Effector CD4-positive, alpha-beta T cell (primary cell): ENCODE results near the gene NKAIN2.
"Not testable (repeated sequence)": the region's sequence is repeated elsewhere in the genome, so short reads cannot be mapped to it uniquely, and the experiment has no call there.

Experiments used
- DNase-seq: peaks from one replicate; pipeline ENCODE4 v3.0.0-alpha.2; 2020

NKAIN2 gene

DNA sequence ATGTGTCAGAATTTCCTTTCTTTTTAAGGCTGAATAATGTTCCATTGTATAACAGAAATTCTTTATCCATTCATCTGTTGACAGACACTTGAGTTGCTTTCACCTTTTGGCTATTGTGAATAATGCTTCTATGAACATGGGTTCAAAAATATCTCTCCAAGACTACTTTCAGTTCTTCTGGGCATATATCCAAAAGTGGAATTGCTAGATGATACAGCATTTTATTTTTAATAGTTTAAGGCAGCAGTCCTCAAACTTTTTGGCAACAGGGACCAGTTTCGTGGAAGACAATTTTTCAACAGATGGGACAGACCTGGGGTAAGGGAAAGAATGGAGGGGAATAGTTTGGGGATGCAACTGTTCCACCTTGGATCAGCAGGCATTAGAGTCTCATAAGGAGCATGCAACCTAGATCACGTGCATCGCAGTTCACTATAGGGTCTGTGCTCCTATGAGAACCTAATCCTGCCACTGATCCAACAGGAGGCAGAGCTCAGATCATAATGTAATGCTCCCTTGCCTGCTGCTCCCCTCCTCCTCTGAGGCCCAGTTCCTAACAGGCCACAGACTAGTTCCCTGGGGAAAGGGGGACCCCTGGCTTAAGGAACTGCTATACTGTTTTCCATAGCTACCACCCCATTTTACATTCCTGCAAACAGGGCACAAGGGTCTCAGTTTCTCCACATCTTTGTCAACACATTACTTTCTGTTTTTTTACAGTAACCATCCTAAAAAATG, 918.6 kb downstream of the NKAIN2 start:
- no peak for DNase-seq

DNA sequence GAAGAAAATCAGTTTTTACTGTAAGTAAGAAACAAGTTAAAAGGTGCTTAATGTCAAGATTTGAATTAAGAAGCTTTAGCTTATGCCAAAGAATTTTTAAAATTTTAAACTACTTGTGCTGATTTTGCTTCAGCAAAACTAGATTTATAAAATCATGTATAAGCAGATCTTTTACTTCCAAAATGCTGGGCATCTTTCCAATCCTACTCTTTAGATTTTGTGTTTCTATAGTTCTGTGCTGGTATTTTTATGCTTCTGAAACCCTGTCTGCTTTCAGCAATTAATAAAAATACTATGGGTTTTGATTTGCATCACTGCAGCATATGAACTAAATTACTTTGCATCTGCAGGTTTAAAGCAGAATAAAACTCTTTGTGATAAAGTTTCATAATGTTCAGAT, 920.0 kb downstream of the NKAIN2 start:
- no peak for DNase-seq

GRCh38 chr6:124737804-124738203, 934.1 kb downstream of the NKAIN2 start:
- DNase-seq: not testable (repeated sequence)

GRCh38 chr6:124738482-124738881, 934.8 kb downstream of the NKAIN2 start:
- DNase-seq: no peak

DNA sequence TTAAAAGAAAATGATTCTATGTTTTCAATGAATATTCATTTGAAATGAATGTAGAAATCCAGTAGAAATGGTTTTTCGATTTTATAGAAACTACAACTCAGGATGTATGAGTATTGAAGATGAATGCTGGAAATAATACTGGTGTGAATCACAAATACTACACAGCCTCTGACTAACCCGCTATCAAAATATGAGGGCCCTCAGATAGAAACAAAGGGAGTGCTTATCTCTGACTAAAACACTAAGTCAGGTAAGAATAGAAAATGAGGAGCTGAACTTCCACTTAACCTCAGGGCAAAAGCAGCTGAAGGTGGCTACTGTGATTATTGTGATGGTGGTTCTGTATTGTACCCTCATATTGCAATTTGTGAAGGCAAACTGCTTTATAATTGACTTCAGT, 937.7 kb downstream of the NKAIN2 start:
- DNase-seq: no peak

GRCh38 chr6:124742971-124743370, 939.3 kb downstream of the NKAIN2 start:
- no peak for DNase-seq

DNA sequence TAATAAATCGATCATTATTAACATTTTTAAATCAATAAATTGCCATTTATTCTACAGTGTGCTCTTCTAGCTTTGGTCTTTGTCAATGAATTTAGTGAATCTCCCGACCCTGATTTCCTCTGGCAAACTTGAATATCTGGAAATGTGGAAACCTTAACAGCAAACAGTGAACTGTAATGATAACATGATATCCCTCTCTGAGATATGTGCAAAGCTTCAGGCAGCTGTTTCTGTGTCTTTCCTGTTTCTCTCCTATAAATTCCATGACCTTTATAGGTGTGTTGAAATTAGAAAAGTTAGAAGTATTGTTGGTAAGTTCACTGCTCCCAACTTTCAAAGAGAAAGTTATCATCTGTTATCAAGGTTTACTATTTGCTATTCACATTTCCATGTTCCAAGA, 939.8 kb downstream of the NKAIN2 start:
- no peak for DNase-seq

- DNase-seq: no peak
These were observed 943.7 kb downstream of the NKAIN2 start for GRCh38 chr6:124747349-124747748.

DNA sequence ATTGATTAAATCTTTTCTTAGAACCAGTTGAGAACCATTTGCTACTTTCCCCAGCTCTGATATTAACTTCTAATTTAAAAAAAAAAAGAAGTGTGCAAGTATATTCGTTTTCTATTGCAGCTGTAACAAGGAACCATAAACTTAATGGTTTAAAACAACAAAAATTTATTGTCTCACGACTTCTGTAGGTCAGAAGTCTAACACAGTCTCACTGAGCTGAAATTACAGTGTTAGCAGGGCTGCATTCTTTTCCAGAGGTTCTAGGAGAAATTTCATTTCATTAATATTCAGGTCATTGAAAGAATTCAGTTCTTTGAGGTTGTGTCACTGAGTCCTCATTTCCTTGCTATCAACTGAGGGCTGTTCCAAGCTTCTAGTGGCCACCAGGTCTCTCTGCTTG, 945.1 kb downstream of the NKAIN2 start:
- no peak for DNase-seq

- no peak for DNase-seq
These were observed 949.3 kb downstream of the NKAIN2 start for GRCh38 chr6:124753001-124753400.

GRCh38 chr6:124753562-124754105, 950.0 kb downstream of the NKAIN2 start:
- DNase-seq: no peak

- DNase-seq: no peak
These were observed 951.7 kb downstream of the NKAIN2 start for GRCh38 chr6:124755321-124755720.

- no peak for DNase-seq
These were observed 953.9 kb downstream of the NKAIN2 start for GRCh38 chr6:124757560-124757959.

GRCh38 chr6:124758663-124759062, 955.0 kb downstream of the NKAIN2 start:
- no peak for DNase-seq

DNA sequence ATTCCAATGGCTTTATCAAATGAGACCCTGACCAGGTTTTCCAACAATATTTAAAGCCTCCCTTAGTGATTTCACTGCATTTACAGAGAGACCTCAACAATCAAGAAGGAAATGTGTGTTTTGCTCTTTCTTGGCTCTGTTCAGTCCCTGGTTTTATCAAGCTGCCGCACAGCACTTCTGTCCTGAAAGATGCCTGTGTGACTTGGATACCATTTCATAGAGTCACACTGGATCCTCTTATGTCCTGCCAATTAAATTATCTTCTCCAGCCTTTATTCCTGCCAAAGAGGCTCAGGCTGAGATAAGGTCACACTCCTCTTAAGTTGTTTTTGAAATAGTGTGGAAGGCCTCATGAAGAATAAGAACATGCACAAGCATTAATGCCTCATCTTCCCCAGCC, 961.6 kb downstream of the NKAIN2 start:
- DNase-seq: no peak

- no peak for DNase-seq
These were observed 964.6 kb downstream of the NKAIN2 start for GRCh38 chr6:124768224-124768623.

DNA sequence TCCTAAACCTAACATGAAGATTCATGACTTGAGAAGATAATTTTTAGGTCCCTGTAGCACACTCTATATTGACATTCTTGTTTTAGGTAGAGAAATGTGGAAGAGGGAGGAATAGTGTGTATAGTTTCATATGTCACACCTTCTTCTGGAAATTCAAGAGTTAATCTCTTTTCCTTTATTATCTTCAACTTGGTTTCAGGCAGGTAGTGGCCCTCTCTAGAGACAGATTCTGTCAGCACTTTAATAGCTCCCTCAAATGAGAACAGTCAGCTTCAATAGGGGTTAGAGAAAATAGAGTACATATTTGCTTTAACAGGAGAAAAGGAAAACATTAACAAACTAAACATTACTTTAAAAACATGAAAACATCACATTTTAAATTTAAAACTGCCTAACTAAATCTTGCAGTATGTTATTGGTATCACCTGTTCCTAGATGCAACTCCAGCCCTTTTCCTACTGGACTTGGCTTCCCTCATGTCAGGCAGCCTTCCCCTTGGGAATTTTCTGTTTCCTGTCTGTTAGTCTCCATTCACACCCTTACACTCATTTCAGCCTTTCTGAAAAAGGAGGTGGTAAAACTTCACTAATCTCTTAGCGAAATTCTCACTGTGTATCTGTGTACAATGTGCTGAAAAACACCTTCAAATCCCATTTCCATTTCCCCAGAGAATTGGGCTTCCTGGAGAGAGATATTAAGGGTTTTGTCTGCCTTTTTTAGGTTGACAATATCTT, 966.3 kb downstream of the NKAIN2 start:
- no peak for DNase-seq

GRCh38 chr6:124770784-124771183, 967.1 kb downstream of the NKAIN2 start:
- DNase-seq: no peak

DNA sequence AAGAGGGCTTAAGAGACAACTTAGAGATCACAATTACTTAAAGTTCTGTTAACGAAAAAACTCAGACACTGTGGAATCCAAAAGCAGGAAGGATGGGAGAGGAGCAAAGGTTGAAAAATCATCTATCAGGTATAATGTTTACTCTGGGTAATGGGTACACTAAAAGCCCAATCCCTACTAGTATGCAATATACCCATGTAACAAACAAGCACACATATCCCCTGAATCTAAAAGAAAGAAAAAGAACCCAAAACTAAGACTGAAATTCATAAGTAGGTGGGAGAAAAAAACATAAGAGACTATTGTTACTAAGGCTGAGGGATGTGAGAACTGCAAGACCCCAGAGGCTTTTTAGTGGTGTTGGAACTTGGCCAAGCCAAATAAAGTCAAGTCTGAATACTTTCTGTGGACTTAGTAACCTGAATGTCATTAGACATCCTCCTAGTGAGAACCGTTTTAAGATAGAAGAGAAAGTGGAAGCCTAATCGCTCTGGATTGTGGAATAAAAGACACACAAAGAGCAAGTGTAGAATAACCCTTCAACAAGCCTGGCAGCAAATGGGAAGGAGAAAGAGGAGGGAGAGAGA, 969.2 kb downstream of the NKAIN2 start:
- DNase-seq: no peak

DNA sequence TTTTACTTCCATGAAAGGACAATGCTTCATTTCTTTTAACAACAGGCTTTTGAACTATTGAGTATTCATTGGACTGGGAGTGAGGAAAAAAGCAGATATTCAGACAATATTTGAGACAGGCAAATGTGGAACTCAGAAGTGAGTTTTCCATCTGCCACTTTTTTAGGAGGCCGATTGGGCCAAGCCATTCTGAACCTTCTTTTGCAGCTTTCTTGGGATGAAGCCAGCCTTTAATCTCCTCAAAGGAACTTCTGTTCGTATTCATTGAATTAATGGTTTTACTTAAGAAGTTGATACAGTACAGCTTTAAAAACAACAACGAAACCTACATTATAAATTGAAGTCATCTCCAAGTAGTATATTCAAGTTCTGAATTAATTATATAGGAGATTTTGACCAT, 971.5 kb downstream of the NKAIN2 start:
- DNase-seq: no peak

- no peak for DNase-seq
These were observed 974.2 kb downstream of the NKAIN2 start for GRCh38 chr6:124777863-124778262.

DNA sequence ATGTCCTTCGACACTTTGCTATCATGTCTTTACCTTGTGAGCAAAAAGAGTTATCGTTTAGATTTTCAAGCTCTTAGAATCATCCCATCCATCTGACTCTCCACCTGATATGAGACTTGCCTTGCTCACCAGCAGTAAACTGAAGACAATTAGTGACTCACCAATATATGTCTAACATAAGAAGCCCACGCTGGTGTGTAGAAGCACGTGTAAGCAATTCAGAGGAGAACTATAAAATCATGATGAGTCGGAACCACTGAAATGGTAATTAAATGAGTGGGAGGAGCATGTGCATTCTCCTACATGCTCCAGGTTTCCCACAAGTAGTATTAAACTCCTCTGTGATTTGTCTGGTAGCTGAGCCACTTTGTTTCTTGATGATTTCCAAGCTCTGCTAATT, 977.0 kb downstream of the NKAIN2 start:
- no peak for DNase-seq

- DNase-seq: no peak
These were observed 979.7 kb downstream of the NKAIN2 start for GRCh38 chr6:124783344-124783743.

DNA sequence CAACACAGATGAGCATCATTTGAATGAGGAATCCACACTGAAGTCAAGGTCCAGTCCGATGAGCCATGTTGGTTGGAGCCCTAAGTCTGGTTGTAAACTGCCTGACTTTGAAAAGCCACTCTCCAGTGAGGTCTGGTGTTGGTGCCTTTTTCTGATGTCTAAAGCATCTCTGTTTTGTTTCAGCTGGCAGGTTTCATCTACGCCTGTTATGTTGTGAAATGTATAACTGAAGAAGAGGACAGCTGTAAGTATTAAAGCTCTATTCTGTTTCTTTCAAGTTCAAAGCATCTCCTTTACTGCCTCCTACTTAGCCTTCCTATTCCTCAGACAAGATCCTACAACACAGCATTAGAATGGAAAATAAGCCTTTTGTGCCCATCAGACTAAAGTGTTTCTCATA, 987.5 kb downstream of the NKAIN2 start:
- no peak for DNase-seq
